Measurements from ENCODE around the gene CNOT4.

The CNOT4 gene

DNA sequence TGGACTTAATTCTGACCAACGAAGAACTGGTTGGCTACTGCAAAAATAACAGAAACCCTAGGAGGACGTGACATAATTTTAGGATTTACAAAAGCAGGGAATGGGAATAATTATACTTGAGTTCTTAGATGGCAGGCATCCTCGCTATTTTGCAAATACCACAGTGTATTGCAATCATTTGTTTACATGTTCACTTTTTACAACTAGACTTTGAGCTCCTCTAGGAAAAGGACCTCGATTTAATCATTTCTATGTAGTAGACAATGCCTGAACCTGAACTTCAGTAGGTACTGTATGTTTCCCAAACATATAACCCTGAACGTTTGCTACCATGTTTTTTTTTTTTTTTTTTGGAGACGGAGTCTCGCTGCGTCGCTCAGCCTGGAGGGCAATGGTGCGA is 137.7 kb downstream of the CNOT4 start:
- Histone ChIP-seq H3K27me3 (no peaks in the 10 kb centered on the region), H3K36me3 (no peaks in the 10 kb centered on the region), H3K4me1 (ENCODE audit: control insufficient read depth in 1 of 2, insufficient read depth in 1 of 2, low read depth in 1 of 2, low read length in 1 of 2) (no peaks in the 10 kb centered on the region), H3K27ac (no peak overlapping the region), H3K4me3 (ENCODE audit: low read depth in 1 of 2, low read length in 1 of 2) (no peak overlapping the region), H3K9me3 (no peaks in the 10 kb centered on the region)
- TF ChIP-seq, protein P1, sequence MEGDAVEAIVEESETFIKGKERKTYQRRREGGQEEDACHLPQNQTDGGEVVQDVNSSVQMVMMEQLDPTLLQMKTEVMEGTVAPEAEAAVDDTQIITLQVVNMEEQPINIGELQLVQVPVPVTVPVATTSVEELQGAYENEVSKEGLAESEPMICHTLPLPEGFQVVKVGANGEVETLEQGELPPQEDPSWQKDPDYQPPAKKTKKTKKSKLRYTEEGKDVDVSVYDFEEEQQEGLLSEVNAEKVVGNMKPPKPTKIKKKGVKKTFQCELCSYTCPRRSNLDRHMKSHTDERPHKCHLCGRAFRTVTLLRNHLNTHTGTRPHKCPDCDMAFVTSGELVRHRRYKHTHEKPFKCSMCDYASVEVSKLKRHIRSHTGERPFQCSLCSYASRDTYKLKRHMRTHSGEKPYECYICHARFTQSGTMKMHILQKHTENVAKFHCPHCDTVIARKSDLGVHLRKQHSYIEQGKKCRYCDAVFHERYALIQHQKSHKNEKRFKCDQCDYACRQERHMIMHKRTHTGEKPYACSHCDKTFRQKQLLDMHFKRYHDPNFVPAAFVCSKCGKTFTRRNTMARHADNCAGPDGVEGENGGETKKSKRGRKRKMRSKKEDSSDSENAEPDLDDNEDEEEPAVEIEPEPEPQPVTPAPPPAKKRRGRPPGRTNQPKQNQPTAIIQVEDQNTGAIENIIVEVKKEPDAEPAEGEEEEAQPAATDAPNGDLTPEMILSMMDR (IDR thresholded peaks at IDR 0.05) = no peak

DNA sequence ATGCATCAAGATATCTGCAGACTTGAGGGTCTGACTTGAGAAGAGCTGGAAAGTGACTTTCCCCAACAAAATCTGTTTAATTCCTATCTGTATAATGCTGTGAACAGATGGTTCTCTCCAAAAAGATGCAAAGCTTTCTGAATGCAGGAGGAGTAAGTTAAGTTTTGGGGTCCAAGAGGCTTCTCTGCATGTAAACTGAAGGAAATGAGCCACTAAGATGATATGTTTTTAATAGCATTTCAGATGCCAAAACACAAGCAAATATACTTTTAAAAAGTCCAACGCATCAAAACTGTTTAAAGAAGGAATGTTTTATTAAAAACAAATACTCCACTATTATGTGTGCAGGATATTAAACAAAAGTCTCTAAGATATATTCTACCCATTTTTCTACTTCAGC is 139.2 kb downstream of the CNOT4 start:
- Histone ChIP-seq H3K9me3 (no peaks in the 10 kb centered on the region), H3K27me3 (no peaks in the 10 kb centered on the region), H3K4me3 (ENCODE audit: low read depth in 1 of 2, low read length in 1 of 2) (no peak overlapping the region), H3K36me3 (no peaks in the 10 kb centered on the region), H3K27ac (no peak overlapping the region), H3K4me1 (ENCODE audit: control insufficient read depth in 1 of 2, insufficient read depth in 1 of 2, low read depth in 1 of 2, low read length in 1 of 2) (no peaks in the 10 kb centered on the region)
- TF ChIP-seq, protein P1 (IDR thresholded peaks at IDR 0.05) = no peak

DNA sequence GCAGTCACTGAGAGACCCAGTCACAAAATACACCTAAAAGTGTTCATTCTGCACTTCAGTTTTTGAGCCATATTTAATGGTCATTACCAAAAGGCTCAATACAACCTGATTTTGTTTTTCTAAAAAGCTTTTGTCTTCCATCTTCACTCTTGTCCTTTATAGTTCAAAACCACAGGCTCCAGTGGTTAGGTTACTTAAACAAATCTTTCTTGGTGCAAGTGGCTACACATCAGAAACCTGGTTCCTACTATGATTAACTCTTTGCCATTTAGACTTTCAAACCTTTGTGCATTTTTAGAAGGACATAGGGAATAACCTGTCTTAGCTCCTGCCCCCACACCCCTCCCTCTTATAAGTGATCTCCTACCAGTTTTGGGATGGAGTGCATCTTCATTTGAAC is 140.5 kb downstream of the CNOT4 start:
- Histone ChIP-seq H3K27me3 (no peaks in the 10 kb centered on the region), H3K4me3 (ENCODE audit: low read depth in 1 of 2, low read length in 1 of 2) (no peak overlapping the region), H3K9me3 (no peaks in the 10 kb centered on the region), H3K4me1 (ENCODE audit: control insufficient read depth in 1 of 2, insufficient read depth in 1 of 2, low read depth in 1 of 2, low read length in 1 of 2) (no peaks in the 10 kb centered on the region), H3K27ac (no peak overlapping the region), H3K36me3 (no peaks in the 10 kb centered on the region)
- TF ChIP-seq, protein P1 (IDR thresholded peaks at IDR 0.05) = no peak

DNA sequence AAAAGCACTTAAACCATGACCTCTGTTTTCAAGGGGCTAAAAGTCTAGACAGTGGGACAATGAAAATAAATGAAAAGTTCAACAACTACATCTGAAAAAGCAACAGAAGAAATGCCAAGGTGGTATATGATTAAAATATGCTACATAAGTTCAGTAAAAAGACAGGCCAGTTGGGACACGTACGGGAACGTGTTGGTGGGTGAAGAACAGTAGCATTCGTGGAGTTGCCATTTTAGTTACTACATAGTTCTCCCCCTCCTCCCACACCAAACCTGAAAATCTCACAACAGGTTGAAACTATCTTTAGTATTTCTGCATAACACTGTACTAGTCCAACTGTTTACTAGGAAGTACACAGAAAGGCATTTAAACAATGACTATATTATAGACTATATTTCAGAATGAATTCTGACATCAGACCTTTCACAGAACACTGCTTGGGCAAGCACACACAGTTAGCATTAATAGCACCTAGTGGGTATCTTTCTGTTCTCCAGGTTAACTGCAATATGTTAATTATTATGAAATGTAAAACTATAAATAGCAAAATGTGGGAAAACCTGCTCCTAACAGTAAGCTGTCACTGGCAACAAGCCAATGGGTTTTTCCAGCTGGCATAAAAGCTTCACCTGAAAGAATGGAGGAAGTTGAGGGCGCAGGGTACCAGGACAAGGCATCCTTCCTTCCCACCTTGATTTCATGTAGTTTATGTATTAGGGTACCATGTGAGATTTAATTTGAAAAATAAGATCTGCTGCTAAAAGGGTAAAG is 141.3 kb downstream of the CNOT4 start:
- Histone ChIP-seq H3K27ac (no peak overlapping the region), H3K36me3 (peaks cover 2% of the 10 kb centered on the region), H3K4me3 (ENCODE audit: low read depth in 1 of 2, low read length in 1 of 2) (no peak overlapping the region), H3K9me3 (no peaks in the 10 kb centered on the region), H3K4me1 (ENCODE audit: control insufficient read depth in 1 of 2, insufficient read depth in 1 of 2, low read depth in 1 of 2, low read length in 1 of 2) (no peaks in the 10 kb centered on the region), H3K27me3 (no peaks in the 10 kb centered on the region)
- TF ChIP-seq, protein P1 (IDR thresholded peaks at IDR 0.05) = no peak

DNA sequence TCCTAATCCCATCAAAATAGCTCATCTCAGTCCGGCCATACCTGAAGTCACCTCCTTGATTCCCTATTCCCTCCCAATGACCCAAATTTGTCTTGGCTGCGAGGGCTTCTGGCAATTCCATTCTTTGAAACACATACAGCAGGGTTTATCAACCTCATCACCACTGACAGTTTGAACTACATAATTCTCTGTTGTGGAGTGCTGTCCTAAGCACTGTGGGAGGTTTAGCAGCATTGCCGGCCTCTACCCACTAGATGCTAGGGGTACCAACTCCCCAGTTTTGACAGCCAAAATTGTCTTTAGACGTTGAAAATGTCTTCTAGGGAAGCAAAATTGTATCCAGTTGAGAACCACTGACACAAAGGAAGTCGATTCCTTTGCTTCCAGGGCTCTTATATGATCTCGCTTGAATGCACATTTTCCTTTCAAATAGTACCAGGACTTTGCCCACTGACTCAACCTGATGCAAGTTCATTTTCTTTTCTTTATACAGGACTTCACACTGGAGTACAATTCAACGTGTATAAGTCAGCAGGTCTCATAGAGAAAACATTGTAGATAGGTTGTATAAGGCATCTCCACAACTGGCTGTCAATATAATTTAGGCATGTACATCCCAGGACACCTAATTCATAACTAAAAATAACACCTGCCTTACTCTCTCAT is 142.9 kb downstream of the CNOT4 start:
- H3K27ac ChIP-seq = no peak overlapping the region
- TF ChIP-seq, protein P1 (IDR thresholded peaks at IDR 0.05) = no peak

More for the DNA sequence above, 142.9 kb downstream of the CNOT4 start:
- Histone ChIP-seq H3K4me3 (ENCODE audit: low read depth in 1 of 2, low read length in 1 of 2) (no peak overlapping the region), H3K4me1 (ENCODE audit: control insufficient read depth in 1 of 2, insufficient read depth in 1 of 2, low read depth in 1 of 2, low read length in 1 of 2) (no peaks in the 10 kb centered on the region), H3K27me3 (no peaks in the 10 kb centered on the region), H3K36me3 (peaks cover 16% of the 10 kb centered on the region), H3K9me3 (no peaks in the 10 kb centered on the region)
